Heart right ventricle (tissue), 16 donors: ENCODE data around the gene PTCD2. TPM values are rescaled to one million over a fixed set of nuclear protein-coding genes. Genes with fewer than 3 reads are reported as not detected.

Experiments used
- ATAC-seq, 8 donors: fragments of 200-7000 bp; cut with Tn5 transposase; one replicate each; pipeline ENCODE4 v1.9.1; 2020; ENCODE audit warnings: mild to moderate bottlenecking in 8 of 8, moderate library complexity in 8 of 8, moderate number of reproducible peaks in 1 of 8
- DNase-seq, 2 donors: peaks; one replicate each; pipeline ENCODE4 v3.0.0-alpha.2; 2020
- H3K27ac ChIP-seq, 10 donors: fragments of 200-600 bp; sonication (generic) in 2 of 10; one replicate each; pipeline versions ENCODE4 v1.5.0 to v1.8.0; 2020 to 2022; ENCODE audit warnings: mild to moderate bottlenecking in 3 of 10
- H3K27me3 ChIP-seq, 7 donors: fragments of 200-600 bp; one replicate each; pipeline ENCODE4 v1.8.0; 2021 to 2022; ENCODE audit warnings: mild to moderate bottlenecking in 2 of 7
- H3K36me3 ChIP-seq, 9 donors: fragments of 200-600 bp; sonication (generic) in 1 of 9; one replicate each; pipeline versions ENCODE4 v1.5.0 to v1.8.0; 2020 to 2022; ENCODE audit warnings: mild to moderate bottlenecking in 2 of 9
- H3K4me1 ChIP-seq, 9 donors: fragments of 200-600 bp; sonication (generic) in 1 of 9; one replicate each; pipeline versions ENCODE4 v1.5.0 to v1.8.0; 2020 to 2022; ENCODE audit warnings: mild to moderate bottlenecking in 4 of 9
- H3K4me3 ChIP-seq, 10 donors: fragments of 200-600 bp; sonication (generic) in 2 of 10; one replicate each; pipeline versions ENCODE4 v1.5.0 to v1.8.0; 2020 to 2022; ENCODE audit warnings: mild to moderate bottlenecking in 7 of 10, moderate library complexity in 2 of 10
- H3K9me3 ChIP-seq, 11 donors: fragments of 200-600 bp in 10 of 11; sonication (generic) in 2 of 11; one replicate each; pipeline versions ENCODE4 v1.5.0 to v1.8.0; 2013 to 2022; ENCODE audit warnings: mild to moderate bottlenecking in 2 of 11, control low read depth in 1 of 11, moderate library complexity in 1 of 11
- WGBS, 2 donors: extraction: QIAGEN DNeasy Blood & Tissue Kit; methylation state at CpG; one replicate each; pipeline ENCODE4 v1.1.7; 2013; ENCODE audit warnings: inconsistent platforms in 1 of 2; 5-methylcytosine and 5-hydroxymethylcytosine counted together
- intact Hi-C, 10 donors: fragments of 100-400 bp; cut with DNase I; formaldehyde crosslinking; loops; one replicate each; pipeline versions ENCODE4 v1.11.1 to v1.14.2; 2022
- polyA plus RNA-seq, 2 donors: library from polyadenylated mRNA; stranded (reverse); fragments of 200-250 nt; gene quantifications; one replicate each; pipeline ENCODE4 v1.2.3, GENCODE V29; 2013
- total RNA-seq, 10 donors: library from RNA; stranded (reverse); fragmentation: NEBNext Ultra II Directional in 3 of 10; extraction: Animal tissue kit (Norgen Biotek cat#: 25700) in 3 of 10; gene quantifications; one replicate each; pipeline versions ENCODE4 v1.2.1 to v1.2.4, GENCODE V29; 2021 to 2023
- TF ChIP-seq, protein P1 (sequence below), 9 donors: fragments of 200-600 bp; sonication (generic) in 2 of 9; IDR thresholded peaks; one replicate each; pipeline versions ENCODE4 v1.5.0 to v1.8.0; 2021 to 2022; ENCODE audit warnings: antibody characterized with exemption in 9 of 9, mild to moderate bottlenecking in 5 of 9, moderate library complexity in 1 of 9
- donor health status: Arrhythmogenic right ventricular cardiomyopathy.
- donor health status: ischemic (EF 13 %, LVEDD 7.1; RV severe dilation, severe dysfunction).
- donor health status: healthy with polysubstance abuse.
- donor health status: DM: no; HTN: yes; CAD: no.
- donor health status: DM: no; HTN: no; CAD: no.
- donor health status: ischemic (EF 25% LVEDD 6.9; RV normal size, moderate dysfunction).
- donor health status: ischemic (EF 25% LVEDD 5.7; RV mildly dilated, moderate dysfunction).
- donor health status: healthy.
- donor health status: DM: yes; HTN: yes; CAD: no.
- donor health status: Ischemic cardiomyopathy.
- donor health status: ischemic (EF 35%, LVEDD 5.7; RV mildly dilated, moderate dysfunction).
- donor health status: nonischemic (EF 11% LVEDD 7.7; RV severe dilation, severe dysfunction).
- donor health status: DM: yes; HTN: yes; CAD: no.
- donor health status: PGD.
- donor health status: ischemic (EF 29% LVEDD 5.4; RV normal size, mild dysfunction).
- donor health status: nonischemic (EF 23%, LVEDD 6.1; RV moderate dilation, normal function).

Gene PTCD2
- total and polyA plus RNA-seq, 12 donors: 1.8 to 28.9 (median 20.5) TPM

DNA sequence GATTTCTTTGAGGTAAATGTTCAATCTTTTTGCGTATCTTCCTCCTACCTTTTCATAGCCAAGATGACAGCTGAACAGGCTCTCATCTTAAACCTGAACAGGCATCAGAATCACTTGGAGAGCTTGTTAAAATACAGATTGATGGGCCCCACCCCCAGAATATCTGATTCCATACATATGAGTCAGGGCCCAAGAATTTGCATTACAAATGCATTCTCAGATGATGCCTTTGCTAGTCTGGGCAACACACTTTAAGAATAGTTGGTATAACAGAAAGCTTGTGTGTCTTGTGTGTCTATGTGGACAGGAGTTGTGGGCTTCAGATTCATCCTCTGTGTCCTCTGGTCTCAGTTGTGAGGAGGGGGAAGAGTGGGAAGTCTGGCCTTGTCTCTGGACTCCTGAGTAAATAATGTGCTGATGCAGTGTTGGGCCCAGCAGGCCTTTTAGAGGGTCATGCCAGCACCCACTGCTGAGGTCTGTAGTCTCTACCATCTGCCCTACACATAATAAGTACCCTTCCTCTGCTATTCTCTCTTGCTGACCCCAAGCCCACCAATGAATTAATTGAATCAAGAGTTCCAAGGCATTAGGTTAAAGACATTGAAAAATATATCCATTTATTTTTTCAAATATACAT is 43.1 kb downstream of the PTCD2 start:
- Histone ChIP-seq H3K4me3 (no peak overlapping the region), H3K27me3 (no peaks in the 10 kb centered on the region), H3K9me3 (no peaks in the 10 kb centered on the region), H3K4me1 (peaks cover 0 to 27% (median 11%) of the 10 kb centered on the region in 9 donors), H3K27ac (peak overlapping the region in 1 of 10 donors; percentile 24), H3K36me3 (peaks cover 0 to 58% (median 6%) of the 10 kb centered on the region in 9 donors)
- no peak for ATAC-seq
- TF ChIP-seq, protein P1, sequence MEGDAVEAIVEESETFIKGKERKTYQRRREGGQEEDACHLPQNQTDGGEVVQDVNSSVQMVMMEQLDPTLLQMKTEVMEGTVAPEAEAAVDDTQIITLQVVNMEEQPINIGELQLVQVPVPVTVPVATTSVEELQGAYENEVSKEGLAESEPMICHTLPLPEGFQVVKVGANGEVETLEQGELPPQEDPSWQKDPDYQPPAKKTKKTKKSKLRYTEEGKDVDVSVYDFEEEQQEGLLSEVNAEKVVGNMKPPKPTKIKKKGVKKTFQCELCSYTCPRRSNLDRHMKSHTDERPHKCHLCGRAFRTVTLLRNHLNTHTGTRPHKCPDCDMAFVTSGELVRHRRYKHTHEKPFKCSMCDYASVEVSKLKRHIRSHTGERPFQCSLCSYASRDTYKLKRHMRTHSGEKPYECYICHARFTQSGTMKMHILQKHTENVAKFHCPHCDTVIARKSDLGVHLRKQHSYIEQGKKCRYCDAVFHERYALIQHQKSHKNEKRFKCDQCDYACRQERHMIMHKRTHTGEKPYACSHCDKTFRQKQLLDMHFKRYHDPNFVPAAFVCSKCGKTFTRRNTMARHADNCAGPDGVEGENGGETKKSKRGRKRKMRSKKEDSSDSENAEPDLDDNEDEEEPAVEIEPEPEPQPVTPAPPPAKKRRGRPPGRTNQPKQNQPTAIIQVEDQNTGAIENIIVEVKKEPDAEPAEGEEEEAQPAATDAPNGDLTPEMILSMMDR (IDR thresholded peaks at IDR 0.05): no peak
- intact Hi-C loops: loop anchor here in 2 of 10 donors (10.0 kb wide), 2 partner anchors 452 to 462 kb away; partner anchors contain the start of gene TNPO1 (in 1 of the 2)
- no peak for DNase-seq
- WGBS, 2 donors: 95 to 100% methylated on average over 1 of the region's 1 CpG

DNA sequence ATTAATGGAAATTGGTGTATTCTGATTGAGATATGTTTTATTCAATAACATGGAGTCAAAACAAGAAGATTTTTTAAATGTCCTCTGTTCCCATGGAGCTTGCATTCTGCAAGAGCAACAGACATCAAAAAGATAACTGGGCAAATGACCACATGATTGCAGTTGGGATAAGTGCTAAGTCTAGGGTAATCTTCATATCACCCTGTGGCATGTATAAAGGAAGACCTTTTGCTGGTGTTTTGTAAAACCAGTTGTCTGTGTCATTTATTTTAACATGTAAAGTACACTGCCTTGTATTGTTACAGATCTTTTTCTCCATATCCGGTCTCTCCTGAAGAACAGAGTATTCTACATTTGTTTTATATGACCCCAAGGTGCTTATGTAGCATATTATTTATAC is 44.0 kb downstream of the PTCD2 start:
- H3K36me3 ChIP-seq: peaks cover 0 to 49% (median 0%) of the 10 kb centered on the region in 9 donors
- TF ChIP-seq, protein P1 (IDR thresholded peaks at IDR 0.05): no peak
- no peak for DNase-seq
- peaks cover 0 to 36% (median 11%) of the 10 kb centered on the region in 9 donors for H3K4me1 ChIP-seq
- intact Hi-C loops: loop anchor here in 3 of 10 donors (2.0 to 10.0 kb wide), 3 partner anchors 161 to 461 kb away; partner anchors contain the start of gene TNPO1 (in 1 of the 3)
- no peak for ATAC-seq
- no peaks in the 10 kb centered on the region for H3K9me3 ChIP-seq
- no peak overlapping the region for H3K27ac ChIP-seq
- no peaks in the 10 kb centered on the region for H3K27me3 ChIP-seq
- H3K4me3 ChIP-seq: no peak overlapping the region
- 89 to 95% methylated on average over 1 of the region's 1 CpG for WGBS, 2 donors

DNA sequence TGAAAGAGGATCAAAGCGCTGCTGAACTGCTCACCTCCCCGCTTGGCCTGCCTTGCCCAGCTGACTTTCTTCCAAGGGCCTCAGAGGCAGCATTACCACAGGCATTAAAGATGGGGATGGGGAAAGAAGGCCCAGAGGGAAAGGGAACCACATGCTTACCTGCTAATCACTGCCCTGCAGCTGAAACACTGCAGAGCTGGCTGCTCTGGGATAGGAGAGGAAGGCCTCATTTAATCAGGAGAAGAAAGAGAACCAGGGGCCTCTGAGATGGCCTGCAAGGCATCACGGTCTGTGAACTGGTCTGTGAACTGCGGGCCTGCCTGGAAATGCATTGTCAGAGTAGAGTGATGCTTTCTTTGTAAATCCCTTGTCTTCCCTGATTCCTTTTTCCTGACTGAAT is 44.8 kb downstream of the PTCD2 start:
- H3K4me1 ChIP-seq: peaks cover 0 to 44% (median 11%) of the 10 kb centered on the region in 9 donors
- TF ChIP-seq, protein P1 (IDR thresholded peaks at IDR 0.05): no peak
- no peak overlapping the region for H3K27ac ChIP-seq
- peaks cover 0 to 41% (median 0%) of the 10 kb centered on the region in 9 donors for H3K36me3 ChIP-seq
- WGBS, 2 donors: 96% methylated on average over 4 of the region's 4 CpGs
- ATAC-seq (no peak), DNase-seq (no peak)
- H3K4me3 ChIP-seq: no peak overlapping the region
- intact Hi-C loops: loop anchor here in 8 of 10 donors (2.0 to 10.0 kb wide), 8 partner anchors 67 to 460 kb away; partner anchors contain the start of genes TNPO1 (in 5 of the 8) and ZNF366 (in 2 of the 8)
- no peaks in the 10 kb centered on the region for H3K9me3 ChIP-seq
- no peaks in the 10 kb centered on the region for H3K27me3 ChIP-seq

DNA sequence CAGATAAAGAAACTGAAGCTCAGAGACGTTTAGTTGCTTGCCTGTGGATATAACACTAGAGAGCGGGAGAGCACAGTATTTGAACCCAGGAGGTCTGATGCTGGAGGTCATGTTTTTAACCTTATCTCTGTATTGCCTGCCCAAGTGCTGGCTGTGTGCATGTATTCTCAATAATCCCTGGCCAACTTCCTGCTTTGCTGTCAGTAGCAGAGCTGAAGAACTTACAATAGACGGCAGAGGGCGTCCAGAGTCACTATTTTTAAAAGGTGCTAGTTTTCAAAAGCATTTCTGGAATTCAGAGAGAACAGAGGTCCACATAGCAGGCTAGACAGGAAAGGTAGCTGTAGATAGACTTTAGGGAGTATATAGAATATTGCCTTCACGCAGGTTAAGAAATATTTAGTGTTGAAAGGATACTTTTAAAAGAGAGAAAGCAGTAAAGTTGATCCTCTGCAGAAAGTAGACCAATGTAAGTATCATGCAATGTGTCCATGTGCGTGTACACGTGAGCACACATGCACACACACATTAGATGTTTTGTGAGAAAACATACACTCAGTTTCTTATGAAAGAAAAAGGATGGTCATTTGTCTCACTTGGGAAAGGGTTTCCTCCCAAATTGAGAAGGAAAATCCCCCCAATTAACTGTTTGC is 46.3 kb downstream of the PTCD2 start:
- DNase-seq: peak; percentile 16 to 84
- Histone ChIP-seq H3K4me1 (peaks cover 0 to 47% (median 11%) of the 10 kb centered on the region in 9 donors), H3K4me3 (no peak overlapping the region), H3K36me3 (peaks cover 0 to 27% (median 0%) of the 10 kb centered on the region in 9 donors), H3K27me3 (no peaks in the 10 kb centered on the region), H3K9me3 (no peaks in the 10 kb centered on the region), H3K27ac (peak overlapping the region in 5 of 10 donors; percentile 2 to 68 (median 49))
- intact Hi-C loops: loop anchor here in 8 of 10 donors (1.0 to 10.0 kb wide), 11 partner anchors 66 to 458 kb away; partner anchors contain the start of genes TNPO1 (in 5 of the 8) and ZNF366 (in 2 of the 8)
- WGBS, 2 donors: 30 to 33% methylated on average over 7 of the region's 7 CpGs
- TF ChIP-seq, protein P1 (IDR thresholded peaks at IDR 0.05): peak; percentile 63 to 92 (median 80)
- ATAC-seq: peak; percentile 85 to 96 (median 90)
